IMR-90 (cell line): ENCODE measurements around the gene FBP1. TPM values are rescaled to one million over a fixed set of nuclear protein-coding genes. Genes with fewer than 3 reads are reported as not detected.
"Not testable (repeated sequence)": the region's sequence is repeated elsewhere in the genome, so short reads cannot be mapped to it uniquely, and the experiment has no call there.

Experiments used
- ATAC-seq: fragments of 200-7000 bp; cut with Tn5 transposase; 2 replicates; pipeline ENCODE4 v1.9.1; 2020; ENCODE audit warnings: low read depth, mild to moderate bottlenecking, moderate library complexity
- BruUV-seq: library from RNA; stranded (reverse); fragments of 400-500 nt; replicated peaks from 2 replicates; lab custom pipeline; 2021; lab: Mats Ljungman, UMichigan
- CTCF ChIA-PET: fragments of 300-600 bp; formaldehyde crosslinking; extraction: SDS; loops from one replicate; lab custom pipeline; 2021; ENCODE audit warnings: antibody characterized with exemption; lab: Yijun Ruan, JAX
- POLR2A ChIA-PET: fragments of 300-600 bp; sonication (Branson Sonifier 250); formaldehyde crosslinking; loops from one replicate; lab custom pipeline; 2022; ENCODE audit warnings: antibody characterized with exemption; ENCODE audit not compliant: unreplicated experiment; lab: Charles Lee
- DNase-seq: peaks from one replicate; pipeline ENCODE4 v3.0.0; 2013
- H2AFZ ChIP-seq: replicated peaks from 2 replicates; pipeline ENCODE3; 2013; ENCODE audit warnings: low read length, mild to moderate bottlenecking; ENCODE audit not compliant: poor library complexity
- H2AK5ac ChIP-seq: 2 replicates; pipeline ENCODE4 v1.6.1; 2013; ENCODE audit warnings: low read depth, low read length, inconsistent platforms
- H2AK9ac ChIP-seq: replicated peaks from 2 replicates; pipeline ENCODE3; 2013; ENCODE audit warnings: mild to moderate bottlenecking, low read depth, low read length, moderate library complexity; ENCODE audit not compliant: poor library complexity
- H2BK120ac ChIP-seq: 2 replicates; pipeline ENCODE4 v1.6.1; 2013; ENCODE audit warnings: low read depth, low read length, inconsistent platforms
- H2BK15ac ChIP-seq: 3 replicates; pipeline ENCODE4 v1.6.1; 2013; ENCODE audit warnings: low read depth, low read length, inconsistent platforms
- H2BK20ac ChIP-seq: 2 replicates; pipeline ENCODE4 v1.6.1; 2013; ENCODE audit warnings: low read depth, mild to moderate bottlenecking, inconsistent platforms, low read length, moderate library complexity
- H2BK5ac ChIP-seq: 2 replicates; pipeline ENCODE4 v1.6.1; 2013; ENCODE audit warnings: mild to moderate bottlenecking, low read depth, low read length, inconsistent platforms; ENCODE audit not compliant: poor library complexity, severe bottlenecking
- H3K14ac ChIP-seq: replicated peaks from 2 replicates; pipeline ENCODE4 v1.6.1; 2013; ENCODE audit warnings: low read depth, low read length, inconsistent platforms
- H3K18ac ChIP-seq: 2 replicates; pipeline ENCODE4 v1.6.1; 2013; ENCODE audit warnings: low read depth, low read length, control low read depth
- H3K23ac ChIP-seq: 2 replicates; pipeline ENCODE4 v1.6.1; 2013; ENCODE audit warnings: low read depth, low read length, inconsistent platforms
- H3K27ac ChIP-seq: 2 replicates; pipeline ENCODE4 v1.5.1; 2013; ENCODE audit warnings: mild to moderate bottlenecking, control low read depth, low read length; ENCODE audit not compliant: insufficient read depth
- H3K27me3 ChIP-seq: 2 replicates; pipeline ENCODE4 v1.6.1; 2013; ENCODE audit warnings: low read length; ENCODE audit not compliant: control insufficient read depth, insufficient read depth
- H3K36me3 ChIP-seq: 2 replicates; pipeline ENCODE4 v1.6.1; 2013; ENCODE audit warnings: low read length, mixed read lengths; ENCODE audit not compliant: control insufficient read depth, insufficient read depth
- H3K4ac ChIP-seq: 2 replicates; pipeline ENCODE4 v1.6.1; 2013; ENCODE audit warnings: low read depth, low read length, inconsistent platforms
- H3K4me1 ChIP-seq: 2 replicates; pipeline ENCODE4 v1.6.1; 2013; ENCODE audit warnings: low read length, mixed read lengths; ENCODE audit not compliant: control insufficient read depth, insufficient read depth
- H3K4me2 ChIP-seq: 2 replicates; pipeline ENCODE4 v1.6.1; 2013; ENCODE audit warnings: low read depth, mild to moderate bottlenecking, control low read depth, low read length, moderate library complexity
- H3K4me3 ChIP-seq: 2 replicates; pipeline ENCODE4 v1.5.1; 2013; ENCODE audit warnings: low read depth, mild to moderate bottlenecking, control low read depth, low read length, moderate library complexity; ENCODE audit not compliant: insufficient read depth
- H3K56ac ChIP-seq: 2 replicates; pipeline ENCODE4 v1.6.1; 2013; ENCODE audit warnings: low read length, inconsistent platforms; ENCODE audit not compliant: insufficient read depth; ENCODE audit errors: extremely low read depth
- H3K79me1 ChIP-seq, 2 experiments: 2 replicates each; pipeline ENCODE4 v1.6.1; 2013; ENCODE audit warnings: low read length in 2 of 2, inconsistent platforms in 1 of 2, low read depth in 1 of 2
- H3K9ac ChIP-seq: 2 replicates; pipeline ENCODE4 v1.6.1; 2013; ENCODE audit warnings: low read depth, low read length, control low read depth
- H3K9me1 ChIP-seq: 2 replicates; pipeline ENCODE4 v1.6.1; 2013; ENCODE audit warnings: low read length, inconsistent platforms; ENCODE audit not compliant: insufficient read depth
- H3K9me3 ChIP-seq: 2 replicates; pipeline ENCODE4 v1.6.1; 2013; ENCODE audit warnings: low read length; ENCODE audit not compliant: control insufficient read depth, insufficient read depth
- H4K20me1 ChIP-seq: 2 replicates; pipeline ENCODE4 v1.6.1; 2013; ENCODE audit warnings: low read length, inconsistent platforms; ENCODE audit not compliant: insufficient read depth
- H4K5ac ChIP-seq: 2 replicates; pipeline ENCODE4 v1.6.1; 2013; ENCODE audit warnings: mild to moderate bottlenecking, low read depth, low read length, control low read depth
- H4K8ac ChIP-seq, 2 experiments: 2 replicates each; pipeline ENCODE4 v1.6.1; 2013; ENCODE audit warnings: low read depth in 2 of 2, low read length in 2 of 2, control low read depth in 1 of 2, inconsistent platforms in 1 of 2
- H4K91ac ChIP-seq: 2 replicates; pipeline ENCODE4 v1.6.1; 2013; ENCODE audit warnings: low read depth, low read length, inconsistent platforms; ENCODE audit not compliant: insufficient read depth
- CEBPB ChIP-seq: IDR thresholded peaks from 2 replicates; pipeline ENCODE4 v1.6.1; 2012; ENCODE audit warnings: low read depth, low read length, improper control_type of control experiment
- MAZ ChIP-seq: IDR thresholded peaks from 2 replicates; pipeline ENCODE4 v1.6.1; 2012; ENCODE audit warnings: low read depth, mild to moderate bottlenecking, low read length, improper control_type of control experiment, moderate library complexity, borderline replicate concordance
- NFE2L2 ChIP-seq: fragments of 150-350 bp; IDR thresholded peaks from 2 replicates; pipeline ENCODE4 v1.6.1; 2016; ENCODE audit warnings: low read depth, mild to moderate bottlenecking, low read length
- WGBS, 2 experiments: methylation state at CpG; one replicate each; pipeline versions ENCODE4 v1.1.5 to v1.1.7; 2013; ENCODE audit warnings: missing lambda C conversion rate in 2 of 2; ENCODE audit not compliant: insufficient read length in 1 of 2; ENCODE audit errors: extremely low coverage in 2 of 2; 5-methylcytosine and 5-hydroxymethylcytosine counted together
- dilution Hi-C: fragments of 300-500 bp; cut with HindIII; formaldehyde crosslinking; loops from one replicate; pipeline ENCODE4 v1.14.3; 2018; ENCODE audit warnings: low sequenced_read_pairs; ENCODE audit not compliant: unreplicated experiment
- in situ Hi-C: fragments of 300-500 bp; cut with MboI; formaldehyde crosslinking; loops from 3 replicates; pipeline ENCODE4 v1.14.3; 2019; ENCODE audit warnings: low sequenced_read_pairs, inconsistent platforms, mixed read lengths
- intact Hi-C: fragments of 100-400 bp; cut with micrococcal nuclease; formaldehyde crosslinking; loops from 2 replicates; pipeline ENCODE4 v1.10.0; 2022
- polyA plus RNA-seq, 3 experiments: library from polyadenylated mRNA; depleted of rRNA; stranded (reverse); fragments of >200 nt; gene quantifications; 2 replicates each; pipeline ENCODE4 v1.2.3, GENCODE V29; 2012; ENCODE audit warnings: low replicate concordance in 1 of 3
- total RNA-seq: library from RNA; depleted of rRNA; stranded (reverse); fragments of >200 nt; gene quantifications from 2 replicates; pipeline ENCODE4 v1.2.3, GENCODE V29; 2012

FBP1 gene
- total and polyA plus RNA-seq, 2 of the 4 experiments (the other 2 are of a cell fraction) = not detected

- POLR2A ChIA-PET = no interaction called here
- dilution Hi-C loops = no loop called here
Measured at GRCh38 chr9:94591876-94592275, 47.4 kb downstream of the FBP1 start.

DNA sequence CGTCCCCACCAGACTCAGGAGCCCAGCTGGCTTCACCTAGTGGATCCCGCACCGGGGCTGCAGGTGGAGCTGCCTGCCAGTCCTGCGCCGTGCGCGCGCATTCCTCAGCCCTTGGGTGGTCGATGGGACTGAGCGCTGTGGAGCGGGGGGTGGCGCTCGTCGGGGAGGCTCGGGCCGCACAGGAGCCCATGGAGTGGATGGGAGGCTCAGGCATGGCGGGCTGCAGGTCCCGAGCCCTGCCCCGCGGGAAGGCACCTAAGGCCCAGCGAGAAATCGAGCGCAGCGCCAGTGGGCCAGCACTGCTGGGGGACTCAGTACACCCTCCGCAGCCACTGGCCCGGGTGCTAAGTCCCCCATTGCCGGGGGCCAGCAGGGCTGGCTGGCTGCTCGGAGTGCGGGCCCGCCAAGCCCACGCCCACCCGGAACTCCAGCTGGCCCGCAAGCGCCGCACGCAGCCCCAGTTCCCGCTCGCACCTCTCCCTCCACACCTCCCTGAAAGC, 48.2 kb downstream of the FBP1 start:
- in situ Hi-C loops, H4K5ac ChIP-seq, H3K9me1 ChIP-seq, H2BK15ac ChIP-seq, H3K23ac ChIP-seq, H3K4me3 ChIP-seq, H2AK5ac ChIP-seq, H3K27ac ChIP-seq, H2AFZ ChIP-seq, POLR2A ChIA-PET, H3K4ac ChIP-seq, ATAC-seq, H4K20me1 ChIP-seq, H3K36me3 ChIP-seq, H4K91ac ChIP-seq, H2BK20ac ChIP-seq, H3K56ac ChIP-seq, intact Hi-C loops, H2BK120ac ChIP-seq, BruUV-seq, H3K79me1 ChIP-seq, H3K9ac ChIP-seq, H4K8ac ChIP-seq, H2BK5ac ChIP-seq, dilution Hi-C loops, H3K14ac ChIP-seq, H3K4me1 ChIP-seq, H3K9me3 ChIP-seq, CTCF ChIA-PET, DNase-seq, H3K4me2 ChIP-seq, H3K18ac ChIP-seq, H2AK9ac ChIP-seq: not testable (repeated sequence)
- peaks cover 11% of the 10 kb centered on the region; the same call in 1 of the 2 replicates for H3K27me3 ChIP-seq
- WGBS, 2 experiments = 69% methylated on average over 10 of the region's 38 CpGs; no CpG with 5 or more reads in 1 of the 2 experiments

More at GRCh38 chr9:94591876-94592275, 47.4 kb downstream of the FBP1 start:
- Histone ChIP-seq H4K5ac (no peak overlapping the region), H3K23ac (no peak overlapping the region), H2AK5ac (no peak overlapping the region), H4K91ac (no peak overlapping the region), H3K18ac (no peak overlapping the region), H2BK20ac (no peak overlapping the region), H3K56ac (no peak overlapping the region), H3K4me1 (no peaks in the 10 kb centered on the region), H3K9me1 (no peaks in the 10 kb centered on the region), H3K9me3 (no peaks in the 10 kb centered on the region), H3K4ac (no peak overlapping the region), H4K8ac (no peak overlapping the region), H3K79me1 (no peaks in the 10 kb centered on the region), H4K20me1 (no peaks in the 10 kb centered on the region), H2BK15ac (no peak overlapping the region), H3K27ac (no peak overlapping the region), H2BK5ac (no peak overlapping the region), H2BK120ac (no peak overlapping the region), H3K27me3 (peaks cover 11% of the 10 kb centered on the region; the same call in 1 of the 2 replicates), H2AFZ (no peak overlapping the region), H3K4me2 (no peak overlapping the region), H3K4me3 (no peak overlapping the region), H3K14ac (no peak overlapping the region), H3K9ac (no peak overlapping the region), H3K36me3 (no peaks in the 10 kb centered on the region), H2AK9ac (no peak overlapping the region)
- in situ Hi-C loops = no loop called here
- WGBS, 2 experiments = 76% methylated on average over 6 of the region's 8 CpGs; no CpG with 5 or more reads in 1 of the 2 experiments
- ATAC-seq (no peak), DNase-seq (no peak)
- CTCF ChIA-PET = no interaction called here
- intact Hi-C loops = no loop called here
- BruUV-seq = no TSS peak
- TF ChIP-seq MAZ = no peak
- TF ChIP-seq NFE2L2 = no peak
- TF ChIP-seq CEBPB = no peak
